OCI-LY1 (cell line): ENCODE results near the gene ERCC4.

Experiments used
- H2AFZ ChIP-seq: fragments of 200-600 bp; sonication (generic), shearing (Covaris generic); 2 replicates; pipeline ENCODE4 v1.6.0; 2014; ENCODE audit warnings: antibody characterized with exemption, mild to moderate bottlenecking, low read length
- H3F3A ChIP-seq: fragments of 200-600 bp; sonication (generic), shearing (Covaris generic); 2 replicates; pipeline ENCODE4 v1.6.0; 2014; ENCODE audit warnings: mild to moderate bottlenecking, antibody characterized with exemption, low read length, moderate library complexity; ENCODE audit not compliant: insufficient read depth
- H3K27ac ChIP-seq: fragments of 200-600 bp; sonication (generic); 2 replicates; pipeline ENCODE4 v1.5.1; 2014; ENCODE audit warnings: low read length, mixed run types, mild to moderate bottlenecking, low read depth; ENCODE audit not compliant: poor library complexity, severe bottlenecking
- H3K27me3 ChIP-seq: fragments of 200-600 bp; sonication (generic); 2 replicates; pipeline ENCODE4 v1.6.0; 2014; ENCODE audit warnings: antibody characterized with exemption, mild to moderate bottlenecking, low read length, moderate library complexity; ENCODE audit not compliant: insufficient read depth
- H3K36me3 ChIP-seq: fragments of 200-600 bp; sonication (generic); 2 replicates; pipeline ENCODE4 v1.6.1; 2014; ENCODE audit warnings: mild to moderate bottlenecking, antibody characterized with exemption, low read length, moderate library complexity, mixed read lengths; ENCODE audit not compliant: insufficient read depth
- H3K4me1 ChIP-seq: fragments of 200-600 bp; sonication (generic); 2 replicates; pipeline ENCODE4 v1.5.1; 2014; ENCODE audit warnings: mild to moderate bottlenecking, low read length, moderate library complexity; ENCODE audit not compliant: insufficient read depth, severe bottlenecking
- H3K4me2 ChIP-seq: fragments of 200-600 bp; sonication (generic), shearing (Covaris generic); 2 replicates; pipeline ENCODE4 v1.6.1; 2014; ENCODE audit warnings: low read length
- H3K4me3 ChIP-seq: fragments of 200-600 bp; sonication (generic); 2 replicates; pipeline ENCODE4 v1.5.1; 2014; ENCODE audit warnings: low read length, low read depth, mild to moderate bottlenecking, mixed read lengths; ENCODE audit not compliant: poor library complexity, severe bottlenecking
- H3K79me2 ChIP-seq: fragments of 200-600 bp; shearing (Covaris generic); 2 replicates; pipeline ENCODE4 v1.6.1; 2016; ENCODE audit warnings: mixed run types, low read length, mixed read lengths; ENCODE audit not compliant: insufficient read depth
- H3K9ac ChIP-seq: fragments of 200-600 bp; sonication (generic), shearing (Covaris generic); 2 replicates; pipeline ENCODE4 v1.6.1; 2014; ENCODE audit warnings: mild to moderate bottlenecking, low read length, mixed read lengths
- H3K9me2 ChIP-seq: fragments of 200-600 bp; sonication (generic), shearing (Covaris generic); 2 replicates; pipeline ENCODE4 v1.6.1; 2014; ENCODE audit warnings: low read depth, mild to moderate bottlenecking, low read length, mixed read lengths
- H3K9me3 ChIP-seq: fragments of 200-600 bp; shearing (Covaris generic); 2 replicates; pipeline ENCODE4 v1.6.1; 2014; ENCODE audit warnings: low read length, mixed read lengths
- H4K20me1 ChIP-seq: fragments of 200-600 bp; sonication (generic), shearing (Covaris generic); 2 replicates; pipeline ENCODE4 v1.6.0; 2016; ENCODE audit warnings: mild to moderate bottlenecking, low read length; ENCODE audit not compliant: insufficient read depth
- CTCF ChIP-seq: fragments of 200-600 bp; sonication (generic), shearing (Covaris generic); IDR thresholded peaks from 2 replicates; pipeline ENCODE4 v1.5.1; 2017; ENCODE audit warnings: mild to moderate bottlenecking, antibody characterized with exemption, low read length, moderate library complexity, mixed read lengths
- EZH2 ChIP-seq: fragments of 200-600 bp; sonication (generic), shearing (Covaris generic); IDR thresholded peaks from 2 replicates; pipeline ENCODE4 v1.8.0; 2017; ENCODE audit warnings: borderline replicate concordance, mixed run types, mild to moderate bottlenecking, antibody characterized with exemption, low read length, moderate library complexity, mixed read lengths

Gene ERCC4

GRCh38 chr16:13926891-13927290, 6.9 kb downstream of the ERCC4 start:
- TF ChIP-seq EZH2 (no peak), CTCF (no peak)
- Histone ChIP-seq H3K9ac (no peak overlapping the region), H3K4me3 (no peak overlapping the region), H2AFZ (no peak overlapping the region), H3K36me3 (peaks cover 45% of the 10 kb centered on the region; the same call in 1 of the 2 replicates), H3K4me2 (no peak overlapping the region), H3F3A (no peaks in the 10 kb centered on the region), H3K27ac (no peak overlapping the region), H3K9me2 (no peaks in the 10 kb centered on the region), H3K4me1 (no peaks in the 10 kb centered on the region), H3K27me3 (no peaks in the 10 kb centered on the region), H4K20me1 (no peaks in the 10 kb centered on the region), H3K79me2 (no peaks in the 10 kb centered on the region), H3K9me3 (no peaks in the 10 kb centered on the region)

GRCh38 chr16:13928646-13929045, 8.7 kb downstream of the ERCC4 start:
- Histone ChIP-seq H3K27ac (no peak overlapping the region), H2AFZ (no peak overlapping the region), H3K4me3 (no peak overlapping the region), H3K9me2 (no peaks in the 10 kb centered on the region), H3K4me2 (no peak overlapping the region), H3K4me1 (no peaks in the 10 kb centered on the region), H4K20me1 (no peaks in the 10 kb centered on the region), H3F3A (no peaks in the 10 kb centered on the region), H3K36me3 (peaks cover 46% of the 10 kb centered on the region; the same call in 1 of the 2 replicates), H3K79me2 (no peaks in the 10 kb centered on the region), H3K9me3 (no peaks in the 10 kb centered on the region), H3K9ac (no peak overlapping the region), H3K27me3 (no peaks in the 10 kb centered on the region)
- TF ChIP-seq EZH2 (no peak), CTCF (no peak)

DNA sequence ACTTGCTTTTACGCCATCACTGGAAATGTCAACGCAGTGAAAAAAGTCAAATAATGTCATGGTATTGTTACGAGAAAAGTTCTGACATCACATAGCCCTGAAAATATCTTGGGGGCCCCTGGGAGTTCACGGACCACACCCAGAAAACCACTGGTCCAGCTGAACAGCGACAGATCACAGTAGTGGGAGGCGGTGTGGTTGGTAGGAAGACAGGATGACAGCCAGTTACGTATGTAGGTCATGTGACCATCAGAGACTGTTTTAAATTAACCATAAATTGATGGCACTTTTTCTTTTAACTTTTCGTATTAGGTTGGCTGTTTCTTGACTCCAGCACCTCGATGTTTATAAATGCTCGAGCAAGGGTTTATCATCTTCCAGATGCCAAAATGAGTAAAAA, 11.9 kb downstream of the ERCC4 start:
- H3K9ac ChIP-seq = no peak overlapping the region
- H3F3A ChIP-seq = no peaks in the 10 kb centered on the region
- no peak overlapping the region for H3K27ac ChIP-seq
- H3K9me3 ChIP-seq = no peaks in the 10 kb centered on the region
- peaks cover 50% of the 10 kb centered on the region for H3K36me3 ChIP-seq
- H3K79me2 ChIP-seq = no peaks in the 10 kb centered on the region
- H3K27me3 ChIP-seq = no peaks in the 10 kb centered on the region
- H2AFZ ChIP-seq = no peak overlapping the region
- no peaks in the 10 kb centered on the region for H3K9me2 ChIP-seq
- no peaks in the 10 kb centered on the region for H4K20me1 ChIP-seq
- no peak overlapping the region for H3K4me2 ChIP-seq
- no peak overlapping the region for H3K4me3 ChIP-seq
- TF ChIP-seq CTCF (no peak), EZH2 (no peak)
- no peaks in the 10 kb centered on the region for H3K4me1 ChIP-seq
